H9 (cell line): Measurements from ENCODE around the gene ERAP2. TPM values are rescaled to one million over a fixed set of nuclear protein-coding genes. Genes with fewer than 3 reads are reported as not detected.

Source experiments
- DNase-seq: peaks from one replicate; pipeline ENCODE4 v3.0.0-alpha.2; 2017
- H2AFZ ChIP-seq: one replicate; pipeline ENCODE4 v1.6.1; 2013; ENCODE audit warnings: mild to moderate bottlenecking, low read length, control low read depth, moderate library complexity
- H2AK5ac ChIP-seq: 2 replicates; pipeline ENCODE4 v1.6.1; 2013; ENCODE audit warnings: low read length, control low read depth, mixed read lengths; ENCODE audit not compliant: insufficient read length
- H2BK120ac ChIP-seq: one replicate; pipeline ENCODE4 v1.6.1; 2013; ENCODE audit warnings: low read depth, mild to moderate bottlenecking, low read length, control low read depth, inconsistent platforms; ENCODE audit not compliant: poor library complexity, severe bottlenecking
- H2BK12ac ChIP-seq: 2 replicates; pipeline ENCODE4 v1.6.1; 2013; ENCODE audit warnings: low read length, control low read depth, mixed read lengths, low read depth; ENCODE audit not compliant: insufficient read length
- H2BK15ac ChIP-seq: 2 replicates; pipeline ENCODE4 v1.6.1; 2013; ENCODE audit warnings: low read depth, low read length, control low read depth
- H2BK20ac ChIP-seq: one replicate; pipeline ENCODE4 v1.6.1; 2013; ENCODE audit warnings: low read depth, mild to moderate bottlenecking, low read length, control low read depth, inconsistent platforms; ENCODE audit not compliant: poor library complexity, severe bottlenecking
- H2BK5ac ChIP-seq: 2 replicates; pipeline ENCODE4 v1.6.1; 2013; ENCODE audit warnings: low read length, control low read depth, mixed read lengths; ENCODE audit not compliant: insufficient read length
- H3K14ac ChIP-seq: 2 replicates; pipeline ENCODE4 v1.6.1; 2013; ENCODE audit warnings: low read length, control low read depth; ENCODE audit not compliant: insufficient read depth
- H3K18ac ChIP-seq: 2 replicates; pipeline ENCODE4 v1.6.1; 2013; ENCODE audit warnings: low read depth, mild to moderate bottlenecking, mixed read lengths, low read length, control low read depth; ENCODE audit not compliant: insufficient read length
- H3K23ac ChIP-seq: 2 replicates; pipeline ENCODE4 v1.6.1; 2013; ENCODE audit warnings: low read length, control low read depth, mixed read lengths, low read depth; ENCODE audit not compliant: insufficient read length
- H3K23me2 ChIP-seq: 2 replicates; pipeline ENCODE4 v1.6.1; 2013; ENCODE audit warnings: low read depth, mild to moderate bottlenecking, mixed read lengths, low read length, control low read depth; ENCODE audit not compliant: insufficient read length, poor library complexity, severe bottlenecking
- H3K27ac ChIP-seq: 2 replicates; pipeline ENCODE4 v1.5.1; 2013; ENCODE audit warnings: low read length, control low read depth, mixed read lengths, low read depth; ENCODE audit not compliant: insufficient read length
- H3K27me3 ChIP-seq: 2 replicates; pipeline ENCODE4 v1.6.1; 2013; ENCODE audit warnings: low read length, control low read depth, inconsistent platforms; ENCODE audit not compliant: insufficient read depth
- H3K4ac ChIP-seq: 2 replicates; pipeline ENCODE4 v1.6.1; 2013; ENCODE audit warnings: low read depth, mild to moderate bottlenecking, control low read depth, inconsistent platforms, low read length, moderate library complexity
- H3K4me1 ChIP-seq: 2 replicates; pipeline ENCODE4 v1.6.1; 2013; ENCODE audit warnings: low read length, control low read depth, inconsistent platforms; ENCODE audit not compliant: insufficient read depth
- H3K4me2 ChIP-seq: 2 replicates; pipeline ENCODE4 v1.6.1; 2013; ENCODE audit warnings: low read length, control low read depth, mixed read lengths; ENCODE audit not compliant: insufficient read length, insufficient read depth
- H3K56ac ChIP-seq: 2 replicates; pipeline ENCODE4 v1.6.1; 2013; ENCODE audit warnings: low read depth, mild to moderate bottlenecking, mixed read lengths, low read length, control low read depth; ENCODE audit not compliant: insufficient read length
- H3K79me1 ChIP-seq: 2 replicates; pipeline ENCODE4 v1.6.1; 2013; ENCODE audit warnings: low read depth, mild to moderate bottlenecking, moderate library complexity, low read length, control low read depth, inconsistent platforms; ENCODE audit not compliant: insufficient read depth, poor library complexity, severe bottlenecking
- H3K79me2 ChIP-seq: 2 replicates; pipeline ENCODE4 v1.6.1; 2013; ENCODE audit warnings: low read length, control low read depth, inconsistent platforms; ENCODE audit not compliant: insufficient read depth
- H3K9ac ChIP-seq: 2 replicates; pipeline ENCODE4 v1.6.1; 2013; ENCODE audit warnings: low read length, control low read depth, mixed read lengths; ENCODE audit not compliant: insufficient read length; ENCODE audit errors: extremely low read depth
- H3K9me3 ChIP-seq: one replicate; pipeline ENCODE4 v1.6.1; 2013; ENCODE audit warnings: low read depth, low read length, inconsistent platforms; ENCODE audit not compliant: control insufficient read depth
- H3T11ph ChIP-seq: one replicate; pipeline ENCODE4 v1.6.1; 2013; ENCODE audit warnings: mild to moderate bottlenecking, low read length, control low read depth, inconsistent platforms
- H4K20me1 ChIP-seq: one replicate; pipeline ENCODE4 v1.6.1; 2013; ENCODE audit not compliant: control insufficient read depth, insufficient read length, insufficient read depth
- H4K5ac ChIP-seq: 2 replicates; pipeline ENCODE4 v1.6.1; 2013; ENCODE audit warnings: low read depth, mild to moderate bottlenecking, mixed read lengths, low read length, control low read depth; ENCODE audit not compliant: insufficient read length
- H4K8ac ChIP-seq: replicated peaks from 2 replicates; pipeline ENCODE4 v1.6.1; 2013; ENCODE audit warnings: low read length, control low read depth, mixed read lengths, low read depth; ENCODE audit not compliant: insufficient read length
- H4K91ac ChIP-seq: 2 replicates; pipeline ENCODE4 v1.6.1; 2013; ENCODE audit warnings: low read depth, mild to moderate bottlenecking, moderate library complexity, mixed read lengths, low read length, control low read depth; ENCODE audit not compliant: insufficient read length
- H3K27ac Mint-ChIP-seq, 3 experiments: 2 replicates in 2 of 3; 3 replicates in 1 of 3; pipeline ENCODE4 v1.8.0; 2020 to 2021; ENCODE audit warnings: mixed read lengths in 3 of 3, mild to moderate bottlenecking in 1 of 3, moderate library complexity in 1 of 3
- H3K27me3 Mint-ChIP-seq: 2 replicates; pipeline ENCODE4 v1.8.0; 2021; ENCODE audit warnings: low read depth, mild to moderate bottlenecking, moderate library complexity, mixed read lengths
- H3K36me3 Mint-ChIP-seq, 3 experiments: 2 replicates in 2 of 3; 3 replicates in 1 of 3; pipeline ENCODE4 v1.8.0; 2020 to 2021; ENCODE audit warnings: low read depth in 3 of 3, mixed read lengths in 3 of 3; ENCODE audit not compliant: insufficient read depth in 1 of 3
- H3K4me1 Mint-ChIP-seq, 2 experiments: 2 replicates each; pipeline ENCODE4 v1.8.0; 2020; ENCODE audit warnings: mixed read lengths in 2 of 2
- H3K4me3 Mint-ChIP-seq, 2 experiments: 2 replicates in 1 of 2; 3 replicates in 1 of 2; pipeline ENCODE4 v1.8.0; 2020 to 2021; ENCODE audit warnings: mild to moderate bottlenecking in 2 of 2, mixed read lengths in 2 of 2, moderate library complexity in 1 of 2
- H3K9me3 Mint-ChIP-seq, 2 experiments: 2 replicates in 1 of 2; 3 replicates in 1 of 2; pipeline ENCODE4 v1.8.0; 2020; ENCODE audit warnings: mild to moderate bottlenecking in 2 of 2, mixed read lengths in 2 of 2, moderate library complexity in 1 of 2
- WGBS: extraction: QIAGEN DNeasy Blood & Tissue Kit; methylation state at CpG from one replicate; pipeline ENCODE4 v1.1.7; 2013; ENCODE audit warnings: missing lambda C conversion rate, low lambda C conversion rate, mixed read lengths; ENCODE audit not compliant: insufficient read length; ENCODE audit errors: extremely low coverage; 5-methylcytosine and 5-hydroxymethylcytosine counted together
- total RNA-seq: library from RNA; stranded (reverse); gene quantifications from 2 replicates; pipeline ENCODE4 v1.2.1, GENCODE V29; 2021
- TF ChIP-seq, protein P1 (sequence below): fragments of 200-600 bp; sonication (generic); conservative IDR thresholded peaks from 3 replicates; pipeline ENCODE4 v1.8.0; 2021; ENCODE audit warnings: antibody characterized with exemption, mild to moderate bottlenecking

The ERAP2 gene
- total RNA-seq, 1 experiment from 2014 or later, result 0.09 TPM

DNA sequence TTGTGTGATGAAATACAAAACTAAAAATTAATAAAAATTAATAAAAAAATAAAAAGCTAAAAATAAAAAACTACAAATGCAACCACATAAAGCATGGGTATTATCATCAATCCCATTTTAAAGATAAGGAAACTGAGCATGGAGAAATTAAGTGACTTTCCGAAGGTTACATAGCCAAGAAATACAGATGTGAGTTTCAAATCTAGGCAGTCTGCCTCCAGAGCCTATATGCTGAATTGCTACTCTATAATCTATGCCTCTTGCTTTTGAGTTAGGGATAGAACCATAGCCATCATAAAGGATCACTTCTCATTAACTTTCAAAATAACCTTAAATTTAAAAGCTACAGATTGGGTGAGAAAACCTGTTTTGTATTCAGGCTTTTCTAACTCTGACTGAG lies 18.8 kb upstream of the ERAP2 start:
- no peak overlapping the region for H3K14ac ChIP-seq
- Mint-ChIP-seq H3K27me3 (no peaks in the 10 kb centered on the region), H3K9me3 (no peaks in the 10 kb centered on the region), H3K27ac (no peak overlapping the region), H3K36me3 (no peaks in the 10 kb centered on the region), H3K4me3 (no peak overlapping the region), H3K4me1 (no peaks in the 10 kb centered on the region)
- H4K91ac ChIP-seq, result no peak overlapping the region
- no peak overlapping the region for H2BK120ac ChIP-seq
- H3K56ac ChIP-seq, result no peak overlapping the region
- H4K5ac ChIP-seq, result no peak overlapping the region
- H3K27me3 ChIP-seq, result no peaks in the 10 kb centered on the region
- no peak overlapping the region for H3T11ph ChIP-seq
- H3K18ac ChIP-seq, result no peak overlapping the region
- no peak overlapping the region for H2BK12ac ChIP-seq
- no peaks in the 10 kb centered on the region for H3K4me1 ChIP-seq
- H3K23me2 ChIP-seq, result no peaks in the 10 kb centered on the region
- DNase-seq, result no peak
- H3K4me2 ChIP-seq, result no peak overlapping the region
- H4K8ac ChIP-seq, result no peak overlapping the region
- no peak overlapping the region for H3K4ac ChIP-seq
- no peaks in the 10 kb centered on the region for H4K20me1 ChIP-seq
- TF ChIP-seq, protein P1, sequence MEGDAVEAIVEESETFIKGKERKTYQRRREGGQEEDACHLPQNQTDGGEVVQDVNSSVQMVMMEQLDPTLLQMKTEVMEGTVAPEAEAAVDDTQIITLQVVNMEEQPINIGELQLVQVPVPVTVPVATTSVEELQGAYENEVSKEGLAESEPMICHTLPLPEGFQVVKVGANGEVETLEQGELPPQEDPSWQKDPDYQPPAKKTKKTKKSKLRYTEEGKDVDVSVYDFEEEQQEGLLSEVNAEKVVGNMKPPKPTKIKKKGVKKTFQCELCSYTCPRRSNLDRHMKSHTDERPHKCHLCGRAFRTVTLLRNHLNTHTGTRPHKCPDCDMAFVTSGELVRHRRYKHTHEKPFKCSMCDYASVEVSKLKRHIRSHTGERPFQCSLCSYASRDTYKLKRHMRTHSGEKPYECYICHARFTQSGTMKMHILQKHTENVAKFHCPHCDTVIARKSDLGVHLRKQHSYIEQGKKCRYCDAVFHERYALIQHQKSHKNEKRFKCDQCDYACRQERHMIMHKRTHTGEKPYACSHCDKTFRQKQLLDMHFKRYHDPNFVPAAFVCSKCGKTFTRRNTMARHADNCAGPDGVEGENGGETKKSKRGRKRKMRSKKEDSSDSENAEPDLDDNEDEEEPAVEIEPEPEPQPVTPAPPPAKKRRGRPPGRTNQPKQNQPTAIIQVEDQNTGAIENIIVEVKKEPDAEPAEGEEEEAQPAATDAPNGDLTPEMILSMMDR, result no peak; the same call in 2 of the 3 replicates
- H3K9me3 ChIP-seq, result no peaks in the 10 kb centered on the region
- no peak overlapping the region for H2BK20ac ChIP-seq
- H2AFZ ChIP-seq, result no peak overlapping the region
- H2BK15ac ChIP-seq, result no peak overlapping the region
- H3K23ac ChIP-seq, result no peak overlapping the region
- no peak overlapping the region for H2BK5ac ChIP-seq
- no peak overlapping the region for H2AK5ac ChIP-seq
- no peak overlapping the region for H3K27ac ChIP-seq
- H3K79me2 ChIP-seq, result no peaks in the 10 kb centered on the region
- H3K9ac ChIP-seq, result no peak overlapping the region
- no peaks in the 10 kb centered on the region for H3K79me1 ChIP-seq
- WGBS, result no CpG with 5 or more reads among the region's 1 CpG
